Neural cell (in vitro differentiated cells): Measurements from ENCODE around the gene INPP5A.

Source experiments
- EZH2 ChIP-seq: fragments of 200-600, 300-800 bp; shearing (Covaris generic), sonication (generic); IDR thresholded peaks from 2 replicates; pipeline ENCODE4 v1.6.1; 2014; ENCODE audit warnings: antibody characterized with exemption, low read length, borderline replicate concordance, mild to moderate bottlenecking; ENCODE audit not compliant: insufficient read depth, poor library complexity, severe bottlenecking
- POLR2AphosphoS5 ChIP-seq: IDR thresholded peaks from 2 replicates; pipeline ENCODE4 v1.6.1; 2012
- TF ChIP-seq, protein P1 (sequence below): fragments of 450-650 bp; IDR thresholded peaks from 2 replicates; pipeline ENCODE4 v1.5.1; 2014; ENCODE audit warnings: antibody characterized with exemption, mild to moderate bottlenecking, moderate library complexity; ENCODE audit not compliant: poor library complexity, severe bottlenecking

DNA sequence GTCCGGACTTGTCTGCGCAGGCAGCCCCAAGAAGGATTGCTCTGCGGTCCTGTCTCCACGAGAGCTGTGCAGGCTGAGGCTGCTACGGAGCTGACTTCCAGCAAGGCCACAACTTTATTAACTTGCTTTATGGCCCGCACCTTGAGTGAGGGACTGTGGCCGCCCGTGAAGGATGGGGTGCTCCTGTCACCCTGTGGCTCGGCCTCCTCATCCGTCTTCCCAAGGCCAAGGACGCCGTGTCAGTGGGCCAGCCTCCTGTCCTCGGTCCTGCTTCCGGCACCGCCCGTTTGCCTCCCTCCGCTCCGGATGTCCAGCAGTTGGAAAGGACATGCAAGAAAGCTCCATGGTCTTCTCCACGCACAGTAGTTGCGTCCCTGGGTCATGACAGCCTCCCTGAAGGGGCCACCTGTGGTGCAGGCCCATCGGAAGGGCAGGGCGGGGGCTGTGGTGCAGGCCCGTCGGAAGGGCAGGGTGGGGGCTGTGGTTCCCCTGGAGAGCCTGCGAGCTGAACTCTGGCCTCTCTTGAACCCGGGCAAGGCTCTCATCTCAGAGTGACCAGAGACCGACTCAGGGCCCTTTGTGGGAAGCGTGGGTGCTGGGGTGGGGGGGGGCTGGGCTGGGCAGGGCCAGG lies 161.3 kb downstream of the INPP5A start:
- TF ChIP-seq, protein P1, sequence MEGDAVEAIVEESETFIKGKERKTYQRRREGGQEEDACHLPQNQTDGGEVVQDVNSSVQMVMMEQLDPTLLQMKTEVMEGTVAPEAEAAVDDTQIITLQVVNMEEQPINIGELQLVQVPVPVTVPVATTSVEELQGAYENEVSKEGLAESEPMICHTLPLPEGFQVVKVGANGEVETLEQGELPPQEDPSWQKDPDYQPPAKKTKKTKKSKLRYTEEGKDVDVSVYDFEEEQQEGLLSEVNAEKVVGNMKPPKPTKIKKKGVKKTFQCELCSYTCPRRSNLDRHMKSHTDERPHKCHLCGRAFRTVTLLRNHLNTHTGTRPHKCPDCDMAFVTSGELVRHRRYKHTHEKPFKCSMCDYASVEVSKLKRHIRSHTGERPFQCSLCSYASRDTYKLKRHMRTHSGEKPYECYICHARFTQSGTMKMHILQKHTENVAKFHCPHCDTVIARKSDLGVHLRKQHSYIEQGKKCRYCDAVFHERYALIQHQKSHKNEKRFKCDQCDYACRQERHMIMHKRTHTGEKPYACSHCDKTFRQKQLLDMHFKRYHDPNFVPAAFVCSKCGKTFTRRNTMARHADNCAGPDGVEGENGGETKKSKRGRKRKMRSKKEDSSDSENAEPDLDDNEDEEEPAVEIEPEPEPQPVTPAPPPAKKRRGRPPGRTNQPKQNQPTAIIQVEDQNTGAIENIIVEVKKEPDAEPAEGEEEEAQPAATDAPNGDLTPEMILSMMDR: no peak
- TF ChIP-seq POLR2AphosphoS5 (no peak), EZH2 (no peak)
